DND-41 (cell line): ENCODE data around the gene MALRD1.
"Not testable (repeated sequence)": the region's sequence is repeated elsewhere in the genome, so short reads cannot be mapped to it uniquely, and the experiment has no call there.

Source experiments
- CTCF ChIP-seq: IDR thresholded peaks from 2 replicates; pipeline ENCODE4 v1.5.1; 2012; ENCODE audit warnings: borderline replicate concordance, low read length, moderate library complexity, mild to moderate bottlenecking; ENCODE audit not compliant: poor library complexity, severe bottlenecking; ENCODE audit errors: extremely low read depth
- EZH2 ChIP-seq: IDR thresholded peaks from 3 replicates; pipeline ENCODE4 v1.6.1; 2012; ENCODE audit warnings: borderline replicate concordance, low read depth, mild to moderate bottlenecking, moderate library complexity, low read length, inconsistent platforms; ENCODE audit not compliant: severe bottlenecking

- TF ChIP-seq EZH2, CTCF: not testable (repeated sequence)
Observed at GRCh38 chr10:19510005-19510732, 461.6 kb downstream of the MALRD1 start.
